OCI-LY1 (cell line): ENCODE results near the gene COMMD4.

Experiments
- H2AFZ ChIP-seq: fragments of 200-600 bp; sonication (generic), shearing (Covaris generic); 2 replicates; pipeline ENCODE4 v1.6.0; 2014; ENCODE audit warnings: antibody characterized with exemption, mild to moderate bottlenecking, low read length
- H3F3A ChIP-seq: fragments of 200-600 bp; sonication (generic), shearing (Covaris generic); 2 replicates; pipeline ENCODE4 v1.6.0; 2014; ENCODE audit warnings: mild to moderate bottlenecking, antibody characterized with exemption, low read length, moderate library complexity; ENCODE audit not compliant: insufficient read depth
- H3K27ac ChIP-seq: fragments of 200-600 bp; sonication (generic); 2 replicates; pipeline ENCODE4 v1.5.1; 2014; ENCODE audit warnings: low read length, mixed run types, mild to moderate bottlenecking, low read depth; ENCODE audit not compliant: poor library complexity, severe bottlenecking
- H3K27me3 ChIP-seq: fragments of 200-600 bp; sonication (generic); 2 replicates; pipeline ENCODE4 v1.6.0; 2014; ENCODE audit warnings: antibody characterized with exemption, mild to moderate bottlenecking, low read length, moderate library complexity; ENCODE audit not compliant: insufficient read depth
- H3K36me3 ChIP-seq: fragments of 200-600 bp; sonication (generic); 2 replicates; pipeline ENCODE4 v1.6.1; 2014; ENCODE audit warnings: mild to moderate bottlenecking, antibody characterized with exemption, low read length, moderate library complexity, mixed read lengths; ENCODE audit not compliant: insufficient read depth
- H3K4me1 ChIP-seq: fragments of 200-600 bp; sonication (generic); 2 replicates; pipeline ENCODE4 v1.5.1; 2014; ENCODE audit warnings: mild to moderate bottlenecking, low read length, moderate library complexity; ENCODE audit not compliant: insufficient read depth, severe bottlenecking
- H3K4me2 ChIP-seq: fragments of 200-600 bp; sonication (generic), shearing (Covaris generic); 2 replicates; pipeline ENCODE4 v1.6.1; 2014; ENCODE audit warnings: low read length
- H3K4me3 ChIP-seq: fragments of 200-600 bp; sonication (generic); 2 replicates; pipeline ENCODE4 v1.5.1; 2014; ENCODE audit warnings: low read length, low read depth, mild to moderate bottlenecking, mixed read lengths; ENCODE audit not compliant: poor library complexity, severe bottlenecking
- H3K79me2 ChIP-seq: fragments of 200-600 bp; shearing (Covaris generic); 2 replicates; pipeline ENCODE4 v1.6.1; 2016; ENCODE audit warnings: mixed run types, low read length, mixed read lengths; ENCODE audit not compliant: insufficient read depth
- H3K9ac ChIP-seq: fragments of 200-600 bp; sonication (generic), shearing (Covaris generic); 2 replicates; pipeline ENCODE4 v1.6.1; 2014; ENCODE audit warnings: mild to moderate bottlenecking, low read length, mixed read lengths
- H3K9me2 ChIP-seq: fragments of 200-600 bp; sonication (generic), shearing (Covaris generic); 2 replicates; pipeline ENCODE4 v1.6.1; 2014; ENCODE audit warnings: low read depth, mild to moderate bottlenecking, low read length, mixed read lengths
- H3K9me3 ChIP-seq: fragments of 200-600 bp; shearing (Covaris generic); 2 replicates; pipeline ENCODE4 v1.6.1; 2014; ENCODE audit warnings: low read length, mixed read lengths
- H4K20me1 ChIP-seq: fragments of 200-600 bp; sonication (generic), shearing (Covaris generic); 2 replicates; pipeline ENCODE4 v1.6.0; 2016; ENCODE audit warnings: mild to moderate bottlenecking, low read length; ENCODE audit not compliant: insufficient read depth
- CTCF ChIP-seq: fragments of 200-600 bp; sonication (generic), shearing (Covaris generic); IDR thresholded peaks from 2 replicates; pipeline ENCODE4 v1.5.1; 2017; ENCODE audit warnings: mild to moderate bottlenecking, antibody characterized with exemption, low read length, moderate library complexity, mixed read lengths
- EZH2 ChIP-seq: fragments of 200-600 bp; sonication (generic), shearing (Covaris generic); IDR thresholded peaks from 2 replicates; pipeline ENCODE4 v1.8.0; 2017; ENCODE audit warnings: borderline replicate concordance, mixed run types, mild to moderate bottlenecking, antibody characterized with exemption, low read length, moderate library complexity, mixed read lengths

COMMD4 gene

DNA sequence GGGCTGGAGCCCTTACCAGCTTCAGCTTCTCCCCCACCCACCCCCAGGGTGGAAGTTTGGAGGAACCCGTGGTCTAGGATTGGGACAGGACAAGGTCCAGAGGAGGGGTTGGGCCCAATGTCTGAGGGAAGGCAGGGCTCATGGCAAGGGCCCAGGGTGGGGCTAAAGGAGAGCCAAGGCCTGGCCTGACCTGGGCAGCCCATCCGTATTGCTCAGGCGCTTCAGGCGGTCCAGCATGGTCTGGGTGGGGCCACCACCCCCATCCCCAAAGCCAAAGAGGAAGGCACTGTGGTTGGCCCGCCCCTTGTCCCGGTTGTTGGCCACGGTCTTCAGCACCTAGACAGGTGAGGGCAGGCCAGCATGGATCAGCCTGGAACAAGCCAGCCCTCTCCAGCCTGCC, 25.0 kb downstream of the COMMD4 start:
- Histone ChIP-seq H3K27ac (no peak overlapping the region), H3K79me2 (no peaks in the 10 kb centered on the region), H3K4me1 (no peaks in the 10 kb centered on the region), H2AFZ (no peak overlapping the region), H3K9me2 (no peaks in the 10 kb centered on the region), H3K27me3 (no peaks in the 10 kb centered on the region), H3K36me3 (peaks cover 5% of the 10 kb centered on the region; the same call in 1 of the 2 replicates), H3K4me2 (no peak overlapping the region), H4K20me1 (no peaks in the 10 kb centered on the region), H3K9ac (no peak overlapping the region), H3K9me3 (no peaks in the 10 kb centered on the region), H3F3A (no peaks in the 10 kb centered on the region), H3K4me3 (no peak overlapping the region)
- TF ChIP-seq EZH2, result no peak
- no peak for TF ChIP-seq CTCF

GRCh38 chr15:75361361-75361988, 25.6 kb downstream of the COMMD4 start:
- no peaks in the 10 kb centered on the region for H3K4me1 ChIP-seq
- no peaks in the 10 kb centered on the region for H3K9me3 ChIP-seq
- H3K9me2 ChIP-seq, result no peaks in the 10 kb centered on the region
- H3K4me2 ChIP-seq, result no peak overlapping the region
- no peak overlapping the region for H3K27ac ChIP-seq
- no peaks in the 10 kb centered on the region for H3F3A ChIP-seq
- no peaks in the 10 kb centered on the region for H3K27me3 ChIP-seq
- no peak overlapping the region for H3K9ac ChIP-seq
- no peak for TF ChIP-seq CTCF
- no peak for TF ChIP-seq EZH2
- H3K4me3 ChIP-seq, result no peak overlapping the region
- no peaks in the 10 kb centered on the region for H3K79me2 ChIP-seq
- H3K36me3 ChIP-seq, result 0 out of 2 replicates have a peak, but pooled peaks cover 5% of the 10 kb centered on the region
- no peak overlapping the region for H2AFZ ChIP-seq
- H4K20me1 ChIP-seq, result no peaks in the 10 kb centered on the region

DNA sequence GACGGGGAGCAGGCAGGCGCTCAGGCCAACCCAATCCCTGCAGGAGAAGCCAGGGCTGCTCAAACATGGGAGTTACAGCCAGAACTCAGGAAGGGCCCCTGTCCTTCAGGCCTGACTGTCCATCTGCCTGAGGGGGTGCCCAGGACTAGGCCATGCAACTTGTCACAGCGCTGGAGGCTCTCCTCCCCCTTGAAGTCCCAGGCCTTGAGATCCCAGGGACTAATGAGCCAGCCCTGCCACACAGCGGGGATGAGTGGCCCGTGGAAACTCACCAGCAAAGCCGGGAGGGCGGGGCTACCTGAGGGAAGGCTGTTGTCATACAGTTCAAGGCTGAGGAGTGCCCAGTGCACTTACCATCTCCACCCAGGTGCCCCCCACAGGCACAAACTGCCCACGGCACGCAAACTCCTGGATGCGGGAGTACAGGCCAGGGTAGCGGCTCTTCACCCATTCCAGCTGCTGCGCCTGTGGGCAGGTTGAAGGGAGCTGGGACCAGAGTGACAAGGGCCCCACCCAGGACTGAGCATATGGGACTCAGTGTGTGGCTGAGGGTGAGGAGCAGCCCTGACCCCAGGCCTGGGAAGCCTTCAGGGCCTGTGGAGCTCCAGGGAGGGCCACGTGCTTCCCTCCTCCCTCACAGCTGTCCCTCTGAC, 26.3 kb downstream of the COMMD4 start:
- Histone ChIP-seq H3K36me3 (0 out of 2 replicates have a peak, but pooled peaks cover 5% of the 10 kb centered on the region), H3K9me2 (no peaks in the 10 kb centered on the region), H3K4me1 (peaks cover under 1% of the 10 kb centered on the region), H2AFZ (no peak overlapping the region), H3K4me2 (no peak overlapping the region), H3K27ac (no peak overlapping the region), H3K27me3 (no peaks in the 10 kb centered on the region), H3F3A (no peaks in the 10 kb centered on the region), H4K20me1 (no peaks in the 10 kb centered on the region), H3K9me3 (no peaks in the 10 kb centered on the region), H3K4me3 (no peak overlapping the region), H3K79me2 (no peaks in the 10 kb centered on the region), H3K9ac (no peak overlapping the region)
- TF ChIP-seq CTCF (no peak), EZH2 (no peak)
